NCI-H2227 treated with DMSO at 0.1 percent for 48 hours (cell line): ENCODE measurements around the gene ERC2.
"Not testable (repeated sequence)": the region's sequence is repeated elsewhere in the genome, so short reads cannot be mapped to it uniquely, and the experiment has no call there.

ENCODE experiments used
- DNase-seq: peaks from one replicate; lab custom pipeline; 2025; lab: John Stamatoyannopoulos, UW

ERC2 gene

DNA sequence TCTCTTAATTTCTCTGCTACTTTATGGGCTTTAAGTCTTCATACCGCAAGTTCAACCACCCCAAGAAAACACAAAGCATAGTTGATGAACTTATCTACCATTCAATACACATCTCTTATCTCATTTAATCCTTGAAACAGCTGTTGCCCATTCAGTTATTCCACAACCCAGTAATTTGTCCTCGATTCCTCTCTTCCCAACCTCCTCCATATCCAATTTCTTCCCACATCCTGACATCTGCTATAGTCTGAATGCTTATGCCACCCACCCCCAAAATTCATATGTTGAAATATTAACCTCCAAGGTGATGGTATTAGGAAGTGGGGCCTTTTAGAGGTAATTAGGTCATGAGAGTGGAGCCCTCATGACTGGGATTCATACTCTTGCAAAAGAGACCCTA, 345.4 kb downstream of the ERC2 start:
- DNase-seq, result no peak

- no peak for DNase-seq
Measured at GRCh38 chr3:56121716-56122115, 346.6 kb downstream of the ERC2 start.

DNA sequence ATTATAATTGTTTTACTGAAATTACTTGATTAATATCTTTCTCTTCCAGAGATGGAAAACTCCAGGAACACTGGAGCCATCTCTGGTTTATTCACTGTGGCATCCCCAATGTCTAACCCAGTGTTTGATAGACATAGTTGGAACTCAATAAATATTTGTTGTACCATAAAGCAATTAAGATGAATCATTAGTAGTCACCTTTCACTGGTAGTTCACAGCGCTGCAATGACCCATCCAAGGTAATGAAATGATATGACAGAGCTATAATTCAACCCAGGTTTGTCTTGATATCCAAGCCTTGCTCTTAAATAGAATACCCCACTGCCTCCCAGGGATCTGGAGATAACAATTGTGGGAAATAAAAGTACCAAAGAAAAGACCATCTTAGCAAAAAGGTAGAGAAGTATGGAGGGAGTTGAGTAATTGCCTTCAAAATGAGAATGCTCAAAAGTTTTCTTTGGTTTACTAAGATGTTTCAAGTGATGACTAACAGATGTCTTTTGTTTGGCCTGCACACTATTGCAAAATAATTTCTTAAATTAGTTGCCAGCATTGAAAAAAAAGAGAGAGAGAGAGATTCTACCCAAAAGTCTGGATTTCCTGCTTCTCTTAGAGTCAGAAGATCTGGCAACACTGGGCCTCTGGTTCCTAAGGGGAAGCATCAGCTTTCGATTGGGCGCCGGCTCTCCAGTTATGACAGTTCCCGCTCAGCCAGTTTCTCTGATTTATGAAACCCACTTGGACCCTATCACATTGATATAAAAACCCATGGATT, 348.5 kb downstream of the ERC2 start:
- DNase-seq, result no peak

DNA sequence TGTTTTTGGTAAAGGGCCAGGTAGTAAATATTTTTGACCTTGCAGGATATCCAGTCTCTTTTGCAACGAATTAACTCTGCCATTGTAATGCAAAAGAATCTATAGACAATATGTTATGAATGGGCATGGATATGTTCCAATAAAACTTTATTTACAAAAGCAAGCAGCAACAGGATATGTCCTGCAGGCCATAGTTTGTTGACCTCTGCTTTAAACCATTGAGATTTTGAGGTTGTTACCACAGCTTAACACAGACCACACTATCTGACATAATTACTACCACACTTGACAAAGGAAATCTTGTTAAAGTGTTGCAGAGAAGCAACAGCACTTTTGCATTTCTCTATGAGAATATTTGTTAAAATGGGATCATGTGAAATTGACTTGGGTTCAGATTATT, 349.3 kb downstream of the ERC2 start:
- no peak for DNase-seq

GRCh38 chr3:56115698-56116097, 352.6 kb downstream of the ERC2 start:
- no peak for DNase-seq

DNA sequence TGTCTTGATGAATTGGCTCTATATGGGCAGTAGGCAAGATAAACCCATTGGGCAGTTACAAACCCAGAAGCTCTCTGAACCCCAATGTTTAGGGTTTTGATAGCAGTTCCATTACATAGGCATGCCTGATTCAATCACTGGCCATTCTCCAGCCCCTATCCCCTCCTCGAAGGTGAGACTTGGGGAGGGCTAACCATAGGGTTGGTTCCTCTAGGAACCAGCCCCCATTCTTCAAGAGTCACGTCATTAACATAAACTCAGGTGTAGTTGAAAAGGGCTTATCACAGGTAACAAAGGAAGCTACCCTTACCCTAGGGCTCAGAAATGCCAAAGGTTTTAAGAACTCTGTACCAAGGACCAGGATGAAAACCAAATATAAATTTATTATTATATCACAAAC, 353.1 kb downstream of the ERC2 start:
- no peak for DNase-seq

DNA sequence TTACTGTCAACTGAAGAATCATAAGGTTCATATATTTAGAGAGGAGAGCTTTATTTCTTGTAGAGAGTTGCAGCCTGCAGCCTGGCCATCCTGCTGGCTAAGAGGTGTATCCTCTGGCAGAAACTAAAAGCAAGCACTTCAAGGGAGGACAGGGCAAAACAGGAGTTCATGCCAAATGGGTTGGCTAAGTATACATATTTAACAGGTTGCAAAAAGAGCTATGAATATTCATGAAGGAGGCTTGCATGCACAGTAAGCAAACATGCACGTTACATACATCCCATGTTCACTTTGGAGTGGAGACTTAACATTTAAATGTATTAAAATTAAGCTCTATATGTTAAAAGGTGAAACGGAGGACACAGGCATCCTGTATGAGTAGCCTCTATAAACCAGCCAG, 354.4 kb downstream of the ERC2 start:
- DNase-seq, result no peak

DNA sequence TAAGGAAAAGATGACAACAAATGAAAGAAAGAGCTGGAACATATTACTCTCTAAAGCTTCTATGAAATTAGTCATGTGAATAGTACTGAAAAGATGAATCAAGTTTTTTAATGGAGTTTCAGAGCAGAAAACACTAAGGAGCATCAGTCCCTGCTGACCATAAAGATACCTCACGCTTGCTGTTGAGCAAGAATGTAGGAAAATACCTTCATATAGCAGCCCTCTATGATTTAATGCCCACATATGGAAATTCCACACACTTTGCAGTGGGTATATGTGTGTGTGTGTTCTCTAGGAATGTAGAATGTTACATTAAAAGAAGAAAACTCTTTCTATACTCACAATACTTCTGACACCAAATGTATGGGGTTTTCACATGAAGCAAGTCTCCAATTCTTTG, 355.0 kb downstream of the ERC2 start:
- no peak for DNase-seq

DNA sequence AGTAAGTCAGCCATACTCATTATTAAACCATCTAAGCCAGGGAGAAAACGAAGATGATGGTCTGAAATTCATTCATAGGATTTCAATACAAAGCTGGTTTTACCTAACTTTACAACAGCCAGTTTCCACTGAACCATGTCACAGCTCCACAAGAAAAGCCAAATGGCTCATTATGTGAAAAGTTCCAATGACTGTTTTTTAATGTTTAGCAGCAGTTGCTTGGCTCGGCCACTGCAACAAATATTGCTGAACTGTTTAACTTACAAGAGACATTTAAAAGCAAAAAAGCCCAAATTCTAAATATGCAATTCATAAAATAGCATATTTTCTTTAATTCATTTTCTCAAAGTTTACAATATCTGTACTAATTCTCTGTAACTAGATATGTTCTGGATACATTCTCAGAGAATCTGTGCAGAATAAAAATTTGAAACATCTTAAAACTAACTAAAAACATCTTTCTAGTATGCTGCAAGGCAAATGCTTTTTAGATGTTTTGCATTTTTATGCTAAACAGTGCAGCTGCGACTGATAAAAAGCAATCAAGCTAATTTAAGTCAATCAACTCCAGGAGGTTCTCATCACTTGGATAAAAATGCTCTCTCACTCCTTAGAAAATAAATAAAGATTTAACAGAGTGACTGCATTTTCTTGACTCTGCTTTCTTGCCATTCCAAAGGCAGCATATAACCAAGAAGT, 356.5 kb downstream of the ERC2 start:
- no peak for DNase-seq

DNA sequence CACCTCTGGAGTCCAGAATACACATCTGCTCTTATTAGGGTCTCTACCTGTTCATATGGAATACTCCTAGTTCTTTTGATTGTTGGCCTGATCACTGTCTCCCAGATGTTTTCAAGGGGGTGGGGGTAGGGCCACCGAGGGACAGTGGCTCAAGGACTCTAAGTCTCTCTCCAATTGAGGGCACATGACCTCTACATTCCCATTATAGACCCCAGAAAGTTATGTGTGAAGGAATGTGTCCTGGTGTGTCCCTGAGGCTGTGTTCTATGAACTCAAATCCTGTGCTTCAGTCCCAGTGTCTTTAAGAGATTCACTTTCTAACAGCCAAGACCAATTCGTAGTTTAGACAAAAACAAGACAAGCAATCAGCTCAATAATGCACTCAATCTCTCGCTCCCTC, 357.4 kb downstream of the ERC2 start:
- no peak for DNase-seq

DNA sequence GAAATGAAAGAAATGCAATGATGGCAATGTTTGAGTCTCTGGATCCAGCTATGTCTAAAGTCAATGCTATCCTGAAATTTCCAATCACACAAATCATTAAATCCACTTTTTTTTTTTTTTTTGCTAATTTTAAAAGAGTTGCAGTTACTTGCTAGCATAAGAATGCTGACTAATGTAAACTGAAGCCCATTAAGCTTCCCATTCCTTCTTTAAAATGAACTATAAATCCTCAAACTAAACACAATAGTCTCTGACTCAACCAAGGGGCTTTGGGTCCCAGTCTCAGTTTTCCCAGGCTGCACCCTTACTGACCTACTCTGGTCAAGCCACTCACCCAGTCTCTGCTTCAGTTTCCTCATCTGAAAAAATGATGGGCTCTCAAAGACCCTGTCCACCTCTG, 361.1 kb downstream of the ERC2 start:
- no peak for DNase-seq

DNA sequence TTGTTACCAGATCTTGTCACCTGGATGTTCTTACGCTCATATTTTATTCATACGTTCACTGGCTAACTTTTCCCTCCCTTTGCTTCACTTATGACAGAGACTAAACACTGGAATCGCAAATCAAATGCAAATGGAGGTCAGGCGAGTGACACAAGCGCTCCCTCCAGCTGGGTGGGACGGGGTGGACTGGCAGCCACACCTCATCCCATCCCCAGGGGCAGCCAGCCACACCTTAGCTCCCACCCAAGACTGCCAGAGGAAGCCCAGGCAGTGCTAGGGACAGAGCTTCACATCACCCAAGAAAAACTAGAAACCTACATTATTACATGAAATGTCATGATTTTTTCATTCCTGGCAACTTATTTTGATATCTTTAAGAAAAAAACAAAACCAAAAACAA, 366.2 kb downstream of the ERC2 start:
- no peak for DNase-seq

DNA sequence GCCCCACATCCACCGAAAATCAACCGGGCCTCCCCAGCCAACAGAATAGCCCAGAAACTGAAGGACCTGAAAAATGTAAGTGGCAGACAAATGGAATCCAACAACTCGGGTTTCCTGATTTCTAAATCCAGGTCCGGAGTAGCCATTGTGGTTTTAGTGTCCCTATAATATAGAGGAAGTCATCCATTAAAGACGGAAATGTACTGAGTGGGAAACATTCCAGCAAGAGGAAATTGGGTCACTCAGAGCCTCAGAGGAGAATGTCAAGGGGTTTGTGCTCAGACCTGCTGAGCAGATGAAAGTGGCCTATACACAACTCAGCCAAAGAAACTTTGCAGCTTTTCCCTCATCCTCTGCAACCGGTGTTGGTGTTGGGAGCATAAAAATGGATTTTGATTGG, 366.7 kb downstream of the ERC2 start:
- no peak for DNase-seq

DNA sequence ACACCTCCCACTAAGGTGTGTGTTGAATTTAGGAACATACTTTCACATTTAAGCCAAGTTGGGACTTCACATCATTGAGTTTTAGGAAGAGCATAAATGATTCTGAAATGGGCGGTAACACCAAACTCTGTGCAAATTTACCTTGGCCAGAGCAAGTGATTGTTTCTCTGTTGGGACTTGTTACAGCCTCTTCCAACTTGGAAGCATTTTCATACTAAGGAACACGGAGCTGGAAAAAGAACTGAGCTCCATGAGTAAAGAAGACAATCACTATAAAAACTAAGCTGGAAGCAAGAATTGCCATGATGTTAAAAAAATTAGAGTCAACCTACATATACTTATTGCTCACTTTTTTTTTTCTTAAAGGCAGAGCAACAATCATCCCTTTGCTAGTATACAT, 371.3 kb downstream of the ERC2 start:
- DNase-seq, result no peak

GRCh38 chr3:56094170-56094569, 374.1 kb downstream of the ERC2 start:
- no peak for DNase-seq

GRCh38 chr3:56089739-56090138, 378.5 kb downstream of the ERC2 start:
- no peak for DNase-seq

- DNase-seq, result no peak
Measured at GRCh38 chr3:56087451-56088053, 380.7 kb downstream of the ERC2 start.

GRCh38 chr3:56086355-56086754, 381.9 kb downstream of the ERC2 start:
- DNase-seq, result no peak

DNA sequence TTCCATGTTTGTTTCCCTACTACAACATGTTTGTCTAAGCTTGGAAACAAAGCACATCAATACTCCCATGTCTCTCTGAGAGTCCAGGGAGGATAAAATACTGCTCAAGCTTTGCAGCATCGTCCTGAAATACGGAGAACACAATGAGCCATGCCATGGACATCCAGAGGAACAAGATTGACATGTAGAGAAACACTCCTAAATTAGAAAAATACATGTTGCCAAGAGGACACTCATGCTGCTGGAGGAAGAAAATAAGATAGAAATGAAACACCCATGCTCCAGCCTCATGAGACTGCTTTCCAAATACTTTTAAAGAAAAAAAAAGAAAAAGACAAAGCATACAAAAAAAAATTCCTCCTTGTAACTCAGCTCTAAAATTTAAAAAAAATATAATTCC, 387.0 kb downstream of the ERC2 start:
- DNase-seq, result no peak

DNA sequence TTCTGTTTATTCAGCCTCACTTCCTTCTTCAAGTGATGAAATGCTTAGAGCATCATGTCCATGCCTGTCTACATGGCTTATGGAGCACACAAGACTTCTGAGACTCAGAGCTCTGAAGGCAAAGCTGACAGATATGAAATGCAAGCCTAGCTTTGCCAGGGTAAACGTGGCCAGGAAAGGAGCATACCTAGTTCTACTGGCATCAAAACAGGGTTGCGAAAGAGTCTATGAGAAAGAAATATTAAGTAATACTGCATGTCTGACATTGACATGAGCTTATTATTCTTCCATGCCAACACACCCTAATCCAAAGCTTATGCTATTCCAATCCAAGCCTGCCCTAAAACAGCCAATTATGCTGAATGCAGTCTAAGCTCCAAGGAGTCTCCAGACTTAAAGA, 391.5 kb downstream of the ERC2 start:
- DNase-seq, result no peak

DNA sequence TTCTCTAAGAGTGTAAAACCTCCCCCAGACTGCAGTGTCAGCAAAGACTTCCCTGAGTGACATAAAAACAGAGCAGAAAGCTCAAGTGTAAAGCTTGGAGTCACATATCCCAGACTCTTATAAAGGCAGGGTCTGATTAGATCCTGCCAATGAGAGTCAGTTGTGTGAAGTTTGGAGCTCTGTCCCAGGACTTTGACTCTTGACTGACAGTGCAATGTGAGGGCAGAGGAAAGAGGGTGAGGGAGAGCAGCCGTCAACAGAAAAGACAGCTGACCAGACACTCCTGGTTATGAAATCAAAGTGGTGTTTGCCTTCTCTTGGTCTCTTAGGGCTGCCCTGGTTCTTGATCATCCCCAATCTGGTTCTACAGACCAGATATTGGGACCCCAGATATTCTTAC, 393.2 kb downstream of the ERC2 start:
- DNase-seq, result no peak

DNA sequence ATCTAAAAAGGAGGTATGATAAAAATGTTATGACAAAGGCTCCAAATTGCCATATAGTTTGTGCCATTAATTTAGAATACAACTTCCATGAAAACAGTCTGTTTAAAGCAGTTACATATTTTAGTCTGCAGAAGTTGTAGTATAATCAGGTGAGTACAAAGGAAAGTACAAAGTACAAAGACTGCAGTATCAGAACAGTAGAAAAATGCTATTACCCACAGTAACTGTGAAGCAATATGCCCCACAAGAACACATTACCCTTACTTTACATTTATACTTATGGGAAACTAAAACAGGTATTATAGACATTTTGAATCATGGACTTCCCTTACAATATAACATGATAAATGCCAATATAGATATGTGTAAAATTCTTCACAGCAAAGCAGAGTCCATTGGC, 398.5 kb downstream of the ERC2 start:
- no peak for DNase-seq

DNA sequence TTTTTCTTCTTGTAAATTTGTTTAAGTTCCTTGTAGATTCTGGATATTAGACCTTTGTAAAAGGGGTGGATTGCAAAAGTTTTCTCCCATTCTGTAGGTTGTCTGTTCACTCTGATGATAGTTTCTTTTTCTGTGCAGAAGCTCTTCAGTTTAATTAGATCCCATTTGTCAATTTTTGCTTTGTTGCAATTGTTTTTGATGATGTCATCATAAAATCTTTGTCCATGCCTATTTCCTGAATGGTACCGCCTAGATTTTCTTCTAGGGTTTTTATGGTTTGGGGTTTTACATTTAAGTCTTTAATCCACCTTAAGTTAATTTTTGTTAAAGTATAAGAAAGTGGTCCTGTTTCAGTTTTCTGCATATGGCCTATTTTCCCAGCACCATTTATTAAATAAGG, 401.9 kb downstream of the ERC2 start:
- DNase-seq, result not testable (repeated sequence)
